ENCODE data around the gene EFEMP1. TPM values are rescaled to one million over a fixed set of nuclear protein-coding genes. Genes with fewer than 3 reads are reported as not detected.

Gene EFEMP1, protein sequence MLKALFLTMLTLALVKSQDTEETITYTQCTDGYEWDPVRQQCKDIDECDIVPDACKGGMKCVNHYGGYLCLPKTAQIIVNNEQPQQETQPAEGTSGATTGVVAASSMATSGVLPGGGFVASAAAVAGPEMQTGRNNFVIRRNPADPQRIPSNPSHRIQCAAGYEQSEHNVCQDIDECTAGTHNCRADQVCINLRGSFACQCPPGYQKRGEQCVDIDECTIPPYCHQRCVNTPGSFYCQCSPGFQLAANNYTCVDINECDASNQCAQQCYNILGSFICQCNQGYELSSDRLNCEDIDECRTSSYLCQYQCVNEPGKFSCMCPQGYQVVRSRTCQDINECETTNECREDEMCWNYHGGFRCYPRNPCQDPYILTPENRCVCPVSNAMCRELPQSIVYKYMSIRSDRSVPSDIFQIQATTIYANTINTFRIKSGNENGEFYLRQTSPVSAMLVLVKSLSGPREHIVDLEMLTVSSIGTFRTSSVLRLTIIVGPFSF
- total RNA-seq: 100 to 1,000 TPM; 171 to 261 TPM
- long read RNA-seq, transcript EFEMP1-202 (11 exons, 3,024 nt): major isoform, 179 of 310 reads
- long read RNA-seq, transcript EFEMP1-201 (12 exons, 1,820 nt): minor isoform, 81 of 310 reads
- long read RNA-seq, partial matches to known transcripts: 22 of 310 reads
- long read RNA-seq, other reads (novel, unspliced or antisense): 27 of 310 reads

- ATAC-seq (peak; percentile 94 to 96), DNase-seq (peak; percentile 80)
- intact Hi-C loops (cut with DNase I): no loop called here
Measured at GRCh38 chr2:55923091-55923981, at the start of gene EFEMP1. EFEMP1 (minus strand) TSS chr2:55923782; CDS start chr2:55922440, 1,342 bp downstream.

GRCh38 chr2:55970500-55970899 is 46.9 kb upstream of the EFEMP1 start:
- DNase-seq (no peak), ATAC-seq (no peak)
- intact Hi-C loops (cut with DNase I): no loop called here

- intact Hi-C loops (cut with DNase I): loop anchor here in 1 of 2 donors (10.0 kb wide), 1 partner anchor 194 kb away; no protein-coding TSS in a partner anchor
- ATAC-seq (no peak), DNase-seq (no peak)
Measured at GRCh38 chr2:55968941-55969340, 45.4 kb upstream of the EFEMP1 start.

DNA sequence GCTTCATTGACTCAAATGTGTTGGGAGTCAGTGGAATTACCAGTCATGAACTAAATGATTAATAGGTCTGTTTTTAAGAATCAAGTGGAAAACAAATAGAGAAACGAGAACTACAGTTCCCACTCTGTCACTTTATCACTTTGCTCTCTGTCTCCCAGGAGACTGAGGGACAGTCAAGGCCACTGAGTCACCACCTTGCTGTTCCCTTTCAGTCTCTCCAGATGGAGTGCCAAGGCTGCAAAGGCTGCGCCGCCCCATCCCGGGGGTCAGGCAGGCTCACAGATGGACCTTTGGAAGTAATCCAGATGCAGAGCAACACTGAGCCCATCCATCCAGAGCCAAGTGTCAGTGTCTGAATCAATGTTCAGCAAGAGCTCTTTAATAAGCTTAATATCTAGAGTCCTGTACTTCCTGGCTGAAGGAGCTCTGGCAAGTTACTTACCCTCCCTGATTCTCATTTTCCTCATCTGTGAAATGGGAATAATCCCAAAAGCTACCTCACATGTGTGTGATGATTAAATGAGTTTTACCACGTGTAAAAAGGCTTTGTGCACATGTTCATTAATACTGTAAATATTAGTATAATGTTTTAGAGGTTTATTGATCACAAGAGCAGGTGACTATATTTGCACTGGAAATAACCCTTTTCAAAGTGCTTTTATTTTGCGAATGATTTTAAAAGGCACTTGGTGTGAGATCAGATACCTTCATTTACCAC is 43.0 kb upstream of the EFEMP1 start:
- intact Hi-C loops (cut with DNase I): loop anchor here in 1 of 2 donors (10.0 kb wide), 1 partner anchor 192 kb away; no protein-coding TSS in a partner anchor
- ATAC-seq (peak; percentile 57 to 87), DNase-seq (peak; percentile 60)

GRCh38 chr2:55965966-55966365 is 42.4 kb upstream of the EFEMP1 start:
- DNase-seq (no peak), ATAC-seq (peak in 1 of 2 donors; percentile 49)
- intact Hi-C loops (cut with DNase I): loop anchor here in 1 of 2 donors (10.0 kb wide), 1 partner anchor 191 kb away; no protein-coding TSS in a partner anchor

DNA sequence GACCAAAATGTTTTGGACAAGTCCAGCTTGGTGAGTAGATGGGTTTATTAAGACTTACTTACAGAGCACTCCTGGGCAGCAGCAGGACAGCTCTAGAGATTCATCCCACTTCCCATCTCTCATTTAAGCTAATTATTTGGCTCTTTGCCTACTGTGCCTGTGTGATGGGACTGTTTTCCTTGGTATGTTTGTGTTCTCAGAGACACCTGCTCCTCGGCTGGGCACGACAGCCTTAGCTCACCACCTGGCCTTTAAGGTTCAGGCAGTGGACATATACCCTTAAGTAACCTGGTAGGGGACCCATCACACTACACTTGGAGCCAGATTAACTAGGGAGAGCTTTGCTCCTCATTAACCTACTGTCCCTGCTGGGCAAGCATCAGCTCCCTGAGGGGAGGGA is 41.7 kb upstream of the EFEMP1 start:
- no peak for ATAC-seq
- no peak for DNase-seq
- intact Hi-C loops (cut with DNase I): loop anchor here in 1 of 2 donors (10.0 kb wide), 1 partner anchor 190 kb away; no protein-coding TSS in a partner anchor

- intact Hi-C loops (cut with DNase I): loop anchor here in 1 of 2 donors (10.0 kb wide), 1 partner anchor 188 kb away; no protein-coding TSS in a partner anchor
- no peak for ATAC-seq
Measured at GRCh38 chr2:55962915-55963314, 39.3 kb upstream of the EFEMP1 start.

GRCh38 chr2:55961318-55961911 is 37.8 kb upstream of the EFEMP1 start:
- intact Hi-C loops (cut with DNase I): loop anchor here (2.0 to 10.0 kb wide), 2 partner anchors 187 to 191 kb away; no protein-coding TSS in a partner anchor
- DNase-seq (no peak), ATAC-seq (peak in 1 of 2 donors; percentile 50)

More at GRCh38 chr2:55962915-55963314, 39.3 kb upstream of the EFEMP1 start:
- DNase-seq: no peak

GRCh38 chr2:55958756-55959155 is 35.2 kb upstream of the EFEMP1 start:
- ATAC-seq (no peak), DNase-seq (no peak)
- intact Hi-C loops (cut with DNase I): no loop called here

DNA sequence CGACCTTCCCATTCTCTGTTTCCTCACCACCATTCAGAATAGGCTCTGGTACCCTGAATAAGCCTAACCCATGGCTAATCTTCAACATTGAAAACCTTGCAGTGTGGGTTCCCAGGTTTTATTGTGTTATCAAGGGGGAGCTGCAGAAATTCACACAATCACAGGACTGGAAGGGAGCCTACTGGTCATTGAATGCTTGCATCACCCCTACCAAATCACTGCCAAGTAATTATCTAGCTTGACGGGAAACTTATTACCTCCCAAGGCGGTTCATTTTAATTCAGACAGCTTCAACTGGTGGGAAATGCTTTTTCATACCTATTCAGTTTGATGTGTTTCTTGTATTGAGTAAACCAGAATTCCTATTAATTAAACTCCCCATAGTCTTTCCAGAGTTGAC is 33.6 kb upstream of the EFEMP1 start:
- intact Hi-C loops (cut with DNase I): no loop called here
- ATAC-seq: peak in 1 of 2 donors; percentile 71
- DNase-seq: no peak

GRCh38 chr2:55954306-55955035 is 30.9 kb upstream of the EFEMP1 start:
- DNase-seq (peak; percentile 22), ATAC-seq (peak; percentile 60 to 62)
- intact Hi-C loops (cut with DNase I): no loop called here

DNA sequence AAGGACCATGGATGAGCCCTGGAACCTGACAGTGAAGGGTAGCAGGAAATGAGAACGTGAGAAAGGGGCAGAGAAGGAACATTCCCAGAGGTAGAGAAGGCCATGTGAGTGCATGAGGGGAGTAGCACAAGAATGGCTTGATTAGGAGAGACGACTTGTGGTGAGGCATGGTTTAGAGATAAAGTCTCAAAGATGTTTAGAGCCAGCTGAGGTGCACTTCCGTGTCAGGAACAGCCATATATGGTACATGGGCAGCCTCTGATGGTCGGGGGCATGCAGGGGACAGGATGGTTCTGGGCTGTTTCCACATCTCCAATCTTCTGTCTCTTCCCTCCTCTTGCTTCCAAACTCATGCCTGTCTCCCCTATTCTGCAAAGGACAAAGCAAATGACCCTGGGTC is 28.8 kb upstream of the EFEMP1 start:
- intact Hi-C loops (cut with DNase I): no loop called here
- no peak for DNase-seq

GRCh38 chr2:55951533-55951932 is 28.0 kb upstream of the EFEMP1 start:
- intact Hi-C loops (cut with DNase I): no loop called here
- ATAC-seq (no peak), DNase-seq (no peak)

More for the DNA sequence above, 28.8 kb upstream of the EFEMP1 start:
- no peak for ATAC-seq

DNA sequence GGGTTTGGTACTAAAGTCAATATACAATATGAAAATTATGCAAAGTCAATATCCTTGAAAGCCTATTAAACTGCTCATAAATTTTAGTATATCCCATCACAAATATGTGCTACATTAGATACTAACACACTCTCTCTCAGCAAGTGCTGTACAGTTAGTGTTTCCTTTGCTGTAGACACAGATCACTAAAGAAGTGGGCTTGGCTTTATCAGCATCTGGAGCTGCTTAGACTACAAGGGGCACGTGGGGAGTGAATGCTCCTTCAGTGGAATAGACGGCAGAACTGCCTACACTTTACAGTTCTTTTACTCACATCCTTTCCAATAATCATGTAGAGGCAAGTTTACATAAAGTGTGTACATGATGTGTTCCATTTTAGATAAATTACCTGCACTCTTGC is 26.0 kb upstream of the EFEMP1 start:
- ATAC-seq (no peak), DNase-seq (no peak)
- intact Hi-C loops (cut with DNase I): no loop called here

GRCh38 chr2:55949211-55949610 is 25.6 kb upstream of the EFEMP1 start:
- DNase-seq (no peak), ATAC-seq (no peak)
- intact Hi-C loops (cut with DNase I): no loop called here

DNA sequence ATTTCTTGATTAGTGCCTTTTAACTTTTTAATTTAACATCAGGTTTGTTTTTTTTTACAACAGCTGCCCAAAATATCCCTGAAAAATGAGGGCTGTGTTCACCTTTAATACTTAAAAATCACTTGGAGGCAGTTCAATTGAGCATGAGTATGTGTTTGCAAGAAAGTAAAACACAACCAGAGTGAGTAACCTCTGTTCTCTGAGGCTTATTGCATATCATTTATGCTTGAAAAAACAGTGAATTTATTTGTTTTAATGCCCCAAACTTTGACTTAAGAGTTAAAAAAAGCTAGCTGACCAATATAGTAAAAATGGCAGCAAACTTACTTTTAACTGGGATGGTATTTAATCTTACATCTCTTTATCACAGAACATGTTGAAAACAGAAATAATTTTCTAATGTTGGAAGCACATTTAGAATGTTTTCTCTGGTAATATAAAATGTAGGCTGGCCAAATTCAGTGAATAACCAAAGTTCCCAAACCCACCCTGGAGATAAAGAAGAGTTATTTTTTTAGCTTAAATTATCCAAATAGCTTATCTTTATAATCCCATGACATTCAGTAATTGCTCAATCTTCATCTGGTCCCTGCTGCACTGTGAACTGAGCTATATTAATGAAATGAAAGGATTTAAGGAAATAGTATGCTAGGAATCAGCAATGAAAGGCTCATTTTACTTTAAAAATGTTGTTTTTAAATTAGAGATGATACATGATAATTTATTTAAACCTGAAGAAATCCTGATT is 24.8 kb upstream of the EFEMP1 start:
- ATAC-seq (peak in 1 of 2 donors; percentile 50), DNase-seq (no peak)
- intact Hi-C loops (cut with DNase I): no loop called here

DNA sequence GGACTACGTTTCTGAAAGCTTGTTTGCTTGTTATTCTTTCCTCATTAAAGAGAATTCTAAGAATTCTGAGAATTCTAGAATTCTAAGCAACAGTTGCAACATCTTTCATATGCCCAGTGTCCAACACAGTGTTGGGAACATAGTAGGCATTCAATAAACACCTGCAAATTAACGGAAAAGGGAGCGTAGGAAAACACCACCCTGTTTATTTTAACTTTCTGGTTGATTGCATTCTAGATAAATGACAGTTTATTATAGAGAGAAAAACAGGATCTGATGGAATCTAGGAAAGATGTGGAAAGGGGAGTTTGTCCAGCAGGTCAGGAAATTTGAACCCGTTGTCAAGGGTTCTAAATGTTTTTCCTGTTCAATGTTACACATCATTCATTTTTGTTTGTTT is 24.2 kb upstream of the EFEMP1 start:
- intact Hi-C loops (cut with DNase I): no loop called here
- no peak for ATAC-seq
- no peak for DNase-seq

All from left cardiac atrium (tissue), 4 donors.